Measurements from ENCODE around the gene FAM161A. TPM values are rescaled to one million over a fixed set of nuclear protein-coding genes. Genes with fewer than 3 reads are reported as not detected.
A peak's percentile ranks its signal among the peaks of the same experiment; 100 is the strongest.

The FAM161A gene
- total RNA-seq, 2 donors from 2014 or later, result 15.1 to 19.0 TPM

- Histone ChIP-seq H3K27me3 (ENCODE audit: control insufficient read depth, insufficient read depth, low read length, poor library complexity, severe bottlenecking) (no peaks in the 10 kb centered on the region), H3K9me3 (ENCODE audit: control insufficient read depth, low read length) (no peaks in the 10 kb centered on the region), H3K36me3 (ENCODE audit: control insufficient read depth, insufficient read depth, low read length) (peaks cover 34% of the 10 kb centered on the region), H3K27ac (ENCODE audit: low read depth, low read length) (peak within 1 kb of the TSS; percentile 99), H3K9ac (ENCODE audit: extremely low read depth, low read length, poor library complexity, severe bottlenecking) (peak within 1 kb of the TSS; percentile 99), H3K4me3 (ENCODE audit: low read length) (peak within 1 kb of the TSS; percentile 98), H3K4me1 (ENCODE audit: control insufficient read depth, insufficient read depth, low read length) (no peaks in the 10 kb centered on the region)
- DNase-seq, result peak; percentile 95
- 2 to 3% methylated on average over 22 to 74 of the region's 74 CpGs for WGBS, 2 experiments (ENCODE audit: insufficient coverage in 1 of 2, insufficient read length in 1 of 2)
- no peaks in the 10 kb centered on the region for H3K27me3 Mint-ChIP-seq (ENCODE audit: insufficient read depth)
- H3K9me3 Mint-ChIP-seq, result no peaks in the 10 kb centered on the region
- H3K4me1 Mint-ChIP-seq, result peaks cover 16% of the 10 kb centered on the region
- H3K4me3 Mint-ChIP-seq, result peak within 1 kb of the TSS; percentile 100
- H3K36me3 Mint-ChIP-seq (ENCODE audit: low read depth), result peaks cover 30% of the 10 kb centered on the region
- peak within 1 kb of the TSS; percentile 99 for H3K27ac Mint-ChIP-seq
- no peak for TF ChIP-seq CTCF (conservative IDR thresholded peaks at IDR 0.05)
Measured at GRCh38 chr2:61888267-61889055, 34.6 kb upstream of the FAM161A start, which contains the start of gene CCT4. Gene CCT4, minus strand, starts transcription at chr2:61888656. Its CDS starts 149 bp downstream, at chr2:61888507.

GRCh38 chr2:61887717-61888266 lies 33.9 kb upstream of the FAM161A start:
- H3K27me3 Mint-ChIP-seq (ENCODE audit: insufficient read depth), result no peaks in the 10 kb centered on the region
- TF ChIP-seq CTCF (conservative IDR thresholded peaks at IDR 0.05), result no peak
- H3K36me3 ChIP-seq (ENCODE audit: control insufficient read depth, insufficient read depth, low read length), result peaks cover 40% of the 10 kb centered on the region
- H3K27ac Mint-ChIP-seq, result peak overlapping the region; percentile 99
- 0 to 1% methylated on average over 12 to 18 of the region's 18 CpGs for WGBS, 2 experiments (ENCODE audit: insufficient coverage in 1 of 2, insufficient read length in 1 of 2)
- peak overlapping the region; percentile 99 for H3K9ac ChIP-seq (ENCODE audit: extremely low read depth, low read length, poor library complexity, severe bottlenecking)
- peak overlapping the region; percentile 98 for H3K4me3 ChIP-seq (ENCODE audit: low read length)
- DNase-seq, result no peak
- no peaks in the 10 kb centered on the region for H3K27me3 ChIP-seq (ENCODE audit: control insufficient read depth, insufficient read depth, low read length, poor library complexity, severe bottlenecking)
- peak overlapping the region; percentile 100 for H3K4me3 Mint-ChIP-seq
- H3K9me3 Mint-ChIP-seq, result no peaks in the 10 kb centered on the region
- peak overlapping the region; percentile 99 for H3K27ac ChIP-seq (ENCODE audit: low read depth, low read length)
- no peaks in the 10 kb centered on the region for H3K4me1 ChIP-seq (ENCODE audit: control insufficient read depth, insufficient read depth, low read length)
- peaks cover 16% of the 10 kb centered on the region for H3K4me1 Mint-ChIP-seq
- H3K36me3 Mint-ChIP-seq (ENCODE audit: low read depth), result peaks cover 35% of the 10 kb centered on the region
- H3K9me3 ChIP-seq (ENCODE audit: control insufficient read depth, low read length), result no peaks in the 10 kb centered on the region

GRCh38 chr2:61885896-61886603 lies 32.2 kb upstream of the FAM161A start:
- peak overlapping the region; percentile 98 for H3K4me3 ChIP-seq (ENCODE audit: low read length)
- Mint-ChIP-seq H3K9me3 (no peaks in the 10 kb centered on the region), H3K27me3 (ENCODE audit: insufficient read depth) (no peaks in the 10 kb centered on the region), H3K4me1 (peaks cover 16% of the 10 kb centered on the region), H3K27ac (no peak overlapping the region), H3K4me3 (peak overlapping the region; percentile 100), H3K36me3 (ENCODE audit: low read depth) (peaks cover 50% of the 10 kb centered on the region)
- no peak overlapping the region for H3K9ac ChIP-seq (ENCODE audit: extremely low read depth, low read length, poor library complexity, severe bottlenecking)
- no peak overlapping the region for H3K27ac ChIP-seq (ENCODE audit: low read depth, low read length)
- 91 to 92% methylated on average over 15 to 18 of the region's 18 CpGs for WGBS, 2 experiments (ENCODE audit: insufficient coverage in 1 of 2, insufficient read length in 1 of 2)
- no peaks in the 10 kb centered on the region for H3K4me1 ChIP-seq (ENCODE audit: control insufficient read depth, insufficient read depth, low read length)
- DNase-seq, result no peak
- H3K27me3 ChIP-seq (ENCODE audit: control insufficient read depth, insufficient read depth, low read length, poor library complexity, severe bottlenecking), result no peaks in the 10 kb centered on the region
- TF ChIP-seq CTCF (conservative IDR thresholded peaks at IDR 0.05), result no peak
- H3K9me3 ChIP-seq (ENCODE audit: control insufficient read depth, low read length), result no peaks in the 10 kb centered on the region
- peaks cover 57% of the 10 kb centered on the region for H3K36me3 ChIP-seq (ENCODE audit: control insufficient read depth, insufficient read depth, low read length)

Measured in endodermal cell (in vitro differentiated cells).